ENCODE data around the gene ENKUR. TPM values are rescaled to one million over a fixed set of nuclear protein-coding genes. Genes with fewer than 3 reads are reported as not detected.

ENKUR gene
- total RNA-seq, 1 experiment from 2014 or later, result 0.77 TPM

DNA sequence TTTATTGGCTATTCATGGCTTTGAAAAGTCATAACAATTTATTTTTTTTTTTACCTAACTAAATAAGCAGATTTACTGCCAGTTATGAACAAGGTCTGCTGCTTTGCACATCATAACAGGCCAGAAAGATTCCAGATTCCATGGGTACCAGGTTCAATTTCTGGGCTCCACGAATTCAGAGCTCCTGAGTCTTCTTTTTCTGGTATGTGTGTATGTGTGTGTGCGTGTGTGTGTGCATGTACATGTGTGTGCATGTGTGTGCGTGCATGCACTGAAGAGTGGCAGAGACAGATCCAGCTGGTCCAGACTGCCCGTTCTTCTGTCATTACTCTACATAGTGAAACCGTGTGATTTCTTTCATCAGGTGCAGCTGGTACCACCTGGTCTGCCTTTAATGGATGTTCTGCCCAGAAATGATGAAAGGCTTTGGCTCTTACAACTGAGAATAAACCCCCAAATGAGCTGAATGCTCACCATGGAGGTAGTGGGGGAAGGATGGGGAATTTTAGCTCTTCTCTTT is 48.9 kb downstream of the ENKUR start:
- DNase-seq, result no peak
- TF ChIP-seq, protein P1, sequence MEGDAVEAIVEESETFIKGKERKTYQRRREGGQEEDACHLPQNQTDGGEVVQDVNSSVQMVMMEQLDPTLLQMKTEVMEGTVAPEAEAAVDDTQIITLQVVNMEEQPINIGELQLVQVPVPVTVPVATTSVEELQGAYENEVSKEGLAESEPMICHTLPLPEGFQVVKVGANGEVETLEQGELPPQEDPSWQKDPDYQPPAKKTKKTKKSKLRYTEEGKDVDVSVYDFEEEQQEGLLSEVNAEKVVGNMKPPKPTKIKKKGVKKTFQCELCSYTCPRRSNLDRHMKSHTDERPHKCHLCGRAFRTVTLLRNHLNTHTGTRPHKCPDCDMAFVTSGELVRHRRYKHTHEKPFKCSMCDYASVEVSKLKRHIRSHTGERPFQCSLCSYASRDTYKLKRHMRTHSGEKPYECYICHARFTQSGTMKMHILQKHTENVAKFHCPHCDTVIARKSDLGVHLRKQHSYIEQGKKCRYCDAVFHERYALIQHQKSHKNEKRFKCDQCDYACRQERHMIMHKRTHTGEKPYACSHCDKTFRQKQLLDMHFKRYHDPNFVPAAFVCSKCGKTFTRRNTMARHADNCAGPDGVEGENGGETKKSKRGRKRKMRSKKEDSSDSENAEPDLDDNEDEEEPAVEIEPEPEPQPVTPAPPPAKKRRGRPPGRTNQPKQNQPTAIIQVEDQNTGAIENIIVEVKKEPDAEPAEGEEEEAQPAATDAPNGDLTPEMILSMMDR (IDR thresholded peaks at IDR 0.05; ENCODE audit: insufficient read depth in 1 of 2, low read depth in 1 of 2, low read length in 1 of 2, severe bottlenecking in 1 of 2, unreplicated experiment in 1 of 2), result no peak
- Mint-ChIP-seq H3K4me1 (ENCODE audit: low read depth, unreplicated experiment) (peaks cover 11% of the 10 kb centered on the region), H3K9me3 (ENCODE audit: unreplicated experiment) (no peaks in the 10 kb centered on the region), H3K4me3 (ENCODE audit: unreplicated experiment) (no peak overlapping the region), H3K36me3 (ENCODE audit: insufficient read depth, unreplicated experiment) (no peaks in the 10 kb centered on the region), H3K27ac (ENCODE audit: unreplicated experiment) (no peak overlapping the region), H3K27me3 (ENCODE audit: insufficient read depth, unreplicated experiment) (no peaks in the 10 kb centered on the region)
- Histone ChIP-seq H3K4me1 (peaks cover 20% of the 10 kb centered on the region), H3K36me3 (ENCODE audit: control insufficient read depth, insufficient read depth, low read length) (no peaks in the 10 kb centered on the region), H3K4me3 (ENCODE audit: low read depth, low read length) (no peak overlapping the region), H3K27me3 (replicated peaks; ENCODE audit: control insufficient read depth, insufficient read depth, low read length) (no peaks in the 10 kb centered on the region), H3K9me3 (no peaks in the 10 kb centered on the region)
- ChIA-PET POLR2A (no interaction called here), CTCF (no interaction called here)
- no TSS peak for BruUV-seq (replicated peaks)
- intact Hi-C loops (cut with micrococcal nuclease; ENCODE audit: unreplicated experiment), result no loop called here

DNA sequence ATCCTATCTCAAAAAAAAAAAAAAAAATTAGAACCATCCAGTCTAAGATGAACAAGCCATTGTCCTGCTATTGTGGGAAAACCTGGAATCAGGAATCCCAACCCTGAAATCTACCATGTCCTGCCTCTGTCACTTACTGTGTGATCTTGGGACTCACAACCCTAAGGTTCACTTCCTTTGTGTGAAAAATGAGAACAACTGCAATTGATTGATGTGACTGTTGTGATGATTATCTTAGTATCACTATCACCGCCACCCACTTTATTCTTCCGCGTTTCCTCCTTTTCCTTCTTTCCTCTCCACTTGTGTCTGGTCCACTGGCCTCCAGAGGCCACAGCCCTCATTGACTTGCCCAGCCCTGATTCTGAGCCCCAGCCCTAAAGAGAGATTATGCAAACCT is 50.9 kb downstream of the ENKUR start:
- CTCF ChIA-PET, result interaction anchor here (0.6 kb wide), 1 partner anchor 250 kb away, joined by 3 read pairs; no protein-coding TSS in a partner anchor

DNA sequence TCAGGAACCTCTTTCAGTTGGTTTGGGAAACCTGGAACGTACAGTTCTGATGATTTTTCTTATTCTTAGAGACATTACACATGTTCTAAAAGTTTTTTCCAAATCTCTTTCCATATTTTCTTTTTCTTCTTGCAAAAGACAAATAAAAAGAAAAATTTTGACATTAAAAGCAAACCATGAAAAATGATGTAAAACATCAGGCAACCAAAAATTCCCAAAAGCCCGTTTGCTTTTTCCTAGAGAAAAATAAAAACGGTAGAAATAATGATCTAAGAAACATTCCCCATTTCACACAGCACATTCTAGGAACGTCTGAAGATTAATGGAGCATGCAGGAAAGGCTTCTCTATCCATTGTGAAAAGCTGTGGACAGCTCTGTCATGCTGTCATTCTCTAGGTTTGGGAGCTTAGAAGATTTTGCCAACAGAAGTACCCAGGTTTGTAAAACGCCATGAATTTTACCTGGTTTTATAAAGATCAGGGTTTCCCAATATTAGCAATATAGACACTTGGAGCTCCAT is 52.4 kb downstream of the ENKUR start:
- POLR2A ChIA-PET, result interaction anchor here (1.0 kb wide), 1 partner anchor 11 kb away, joined by 6 read pairs; no protein-coding TSS in a partner anchor
- Mint-ChIP-seq H3K4me1 (ENCODE audit: low read depth, unreplicated experiment) (peaks cover 11% of the 10 kb centered on the region), H3K9me3 (ENCODE audit: unreplicated experiment) (no peaks in the 10 kb centered on the region), H3K27ac (ENCODE audit: unreplicated experiment) (peak overlapping the region; percentile 58), H3K36me3 (ENCODE audit: insufficient read depth, unreplicated experiment) (no peaks in the 10 kb centered on the region), H3K27me3 (ENCODE audit: insufficient read depth, unreplicated experiment) (no peaks in the 10 kb centered on the region), H3K4me3 (ENCODE audit: unreplicated experiment) (peak overlapping the region; percentile 27)
- Histone ChIP-seq H3K9me3 (no peaks in the 10 kb centered on the region), H3K4me3 (ENCODE audit: low read depth, low read length) (no peak overlapping the region), H3K36me3 (ENCODE audit: control insufficient read depth, insufficient read depth, low read length) (no peaks in the 10 kb centered on the region), H3K4me1 (peaks cover 20% of the 10 kb centered on the region), H3K27me3 (replicated peaks; ENCODE audit: control insufficient read depth, insufficient read depth, low read length) (no peaks in the 10 kb centered on the region)
- intact Hi-C loops (cut with micrococcal nuclease; ENCODE audit: unreplicated experiment), result loop anchor here (1.0 to 2.0 kb wide), 2 partner anchors 10 to 53 kb away; partner anchors contain the start of genes ENKUR and THNSL1
- DNase-seq, result no peak
- TF ChIP-seq, protein P1 (IDR thresholded peaks at IDR 0.05; ENCODE audit: insufficient read depth in 1 of 2, low read depth in 1 of 2, low read length in 1 of 2, severe bottlenecking in 1 of 2, unreplicated experiment in 1 of 2), result no peak
- no TSS peak for BruUV-seq (replicated peaks)
- CTCF ChIA-PET, result interaction anchor here (0.5 to 1.0 kb wide), 3 partner anchors 11 to 12 kb away, joined by 3 read pairs; no protein-coding TSS in a partner anchor

More for the DNA sequence above, 50.9 kb downstream of the ENKUR start:
- H3K4me3 Mint-ChIP-seq (ENCODE audit: unreplicated experiment), result no peak overlapping the region
- Histone ChIP-seq H3K36me3 (ENCODE audit: control insufficient read depth, insufficient read depth, low read length) (no peaks in the 10 kb centered on the region), H3K4me1 (peaks cover 20% of the 10 kb centered on the region), H3K9me3 (no peaks in the 10 kb centered on the region), H3K4me3 (ENCODE audit: low read depth, low read length) (no peak overlapping the region), H3K27me3 (replicated peaks; ENCODE audit: control insufficient read depth, insufficient read depth, low read length) (no peaks in the 10 kb centered on the region)
- TF ChIP-seq, protein P1 (IDR thresholded peaks at IDR 0.05; ENCODE audit: insufficient read depth in 1 of 2, low read depth in 1 of 2, low read length in 1 of 2, severe bottlenecking in 1 of 2, unreplicated experiment in 1 of 2), result no peak
- POLR2A ChIA-PET, result no interaction called here
- H3K27ac Mint-ChIP-seq (ENCODE audit: unreplicated experiment), result no peak overlapping the region
- no TSS peak for BruUV-seq (replicated peaks)
- H3K4me1 Mint-ChIP-seq (ENCODE audit: low read depth, unreplicated experiment), result peaks cover 11% of the 10 kb centered on the region
- no peak for DNase-seq
- no peaks in the 10 kb centered on the region for H3K36me3 Mint-ChIP-seq (ENCODE audit: insufficient read depth, unreplicated experiment)
- intact Hi-C loops (cut with micrococcal nuclease; ENCODE audit: unreplicated experiment), result no loop called here
- no peaks in the 10 kb centered on the region for H3K9me3 Mint-ChIP-seq (ENCODE audit: unreplicated experiment)
- no peaks in the 10 kb centered on the region for H3K27me3 Mint-ChIP-seq (ENCODE audit: insufficient read depth, unreplicated experiment)

Data from Caco-2 (cell line).